Spleen (tissue), 11 donors: ENCODE results near the gene EPS8. TPM values are rescaled to one million over a fixed set of nuclear protein-coding genes. Genes with fewer than 3 reads are reported as not detected.
A peak's percentile ranks its signal among the peaks of the same experiment; 100 is the strongest.

Experiments used
- DNase-seq: peaks from one replicate; pipeline ENCODE4 v3.0.0-alpha.2; 2020
- H3K27ac ChIP-seq, 8 donors: fragments of 200-600 bp; sonication (generic) in 7 of 8; 1 replicate in 4 of 8; 2 replicates in 4 of 8; pipeline versions ENCODE4 v1.5.0 to v1.8.0; 2016 to 2021; ENCODE audit warnings: inconsistent platforms in 4 of 8, mild to moderate bottlenecking in 4 of 8, moderate library complexity in 1 of 8
- H3K27me3 ChIP-seq, 7 donors: fragments of 200-600 bp; sonication (generic) in 6 of 7; replicated peaks in 1 of 7; 1 replicate in 4 of 7; 2 replicates in 3 of 7; pipeline versions ENCODE4 v1.5.0 to v1.8.0; 2016 to 2021; ENCODE audit warnings: inconsistent platforms in 3 of 7, mild to moderate bottlenecking in 1 of 7
- H3K36me3 ChIP-seq, 6 donors: fragments of 200-600 bp; sonication (generic) in 5 of 6; 1 replicate in 4 of 6; 2 replicates in 2 of 6; pipeline versions ENCODE4 v1.5.0 to v1.8.0; 2016 to 2021; ENCODE audit warnings: inconsistent platforms in 2 of 6
- H3K4me1 ChIP-seq, 6 donors: fragments of 200-600 bp; sonication (generic) in 5 of 6; 1 replicate in 3 of 6; 2 replicates in 3 of 6; pipeline versions ENCODE4 v1.5.0 to v1.8.0; 2016 to 2021; ENCODE audit warnings: inconsistent platforms in 3 of 6
- H3K4me3 ChIP-seq, 8 donors: fragments of 200-600 bp; sonication (generic) in 7 of 8; 1 replicate in 4 of 8; 2 replicates in 4 of 8; pipeline versions ENCODE4 v1.5.0 to v1.8.0; 2016 to 2021; ENCODE audit warnings: inconsistent platforms in 4 of 8, mild to moderate bottlenecking in 4 of 8, moderate library complexity in 2 of 8
- H3K9me3 ChIP-seq, 8 donors: fragments of 200-600 bp; sonication (generic) in 7 of 8; 1 replicate in 4 of 8; 2 replicates in 4 of 8; pipeline versions ENCODE4 v1.5.0 to v1.8.0; 2016 to 2021; ENCODE audit warnings: inconsistent platforms in 4 of 8
- POLR2A ChIP-seq, 3 donors: fragments of 450-650 bp; IDR thresholded peaks; one replicate each; pipeline ENCODE4 v1.5.1; 2017; ENCODE audit warnings: antibody characterized with exemption in 3 of 3, mild to moderate bottlenecking in 1 of 3
- POLR2AphosphoS5 ChIP-seq, 3 donors: sonication (generic); formaldehyde crosslinking; IDR thresholded peaks; one replicate each; pipeline ENCODE4 v1.5.1; 2017; ENCODE audit warnings: antibody characterized with exemption in 3 of 3
- WGBS, 5 donors: extraction: QIAGEN DNeasy Blood & Tissue Kit in 3 of 5; methylation state at CpG; one replicate each; pipeline versions ENCODE4 v1.1.5 to v1.1.7; 2013 to 2018; 5-methylcytosine and 5-hydroxymethylcytosine counted together
- intact Hi-C: fragments of 100-400 bp; cut with DNase I; formaldehyde crosslinking; loops from one replicate; pipeline ENCODE4 v1.15.0; 2023; ENCODE audit warnings: low total_unique reads
- polyA plus RNA-seq, 3 donors: library from polyadenylated mRNA; stranded (reverse); fragments of 200-250 nt; gene quantifications; one replicate each; pipeline ENCODE4 v1.2.1, GENCODE V29; 2013
- total RNA-seq, 7 donors: library from RNA; depleted of rRNA in 3 of 7; stranded (reverse); fragments of >200 nt in 3 of 7; fragmentation: NEBNext Ultra II Directional in 4 of 7; extraction: Animal tissue kit (Norgen Biotek cat#: 25700) in 4 of 7; gene quantifications; one replicate each; pipeline versions ENCODE4 v1.1.0 to v1.2.1, GENCODE V29; 2016 to 2021
- TF ChIP-seq, protein P1 (sequence below), 11 experiments: fragments of 200-600 bp in 7 of 11; fragments of 450-650 bp in 4 of 11; sonication (generic) in 4 of 11; IDR thresholded peaks in 8 of 11; conservative IDR thresholded peaks in 3 of 11; 1 replicate in 7 of 11; 2 replicates in 4 of 11; pipeline versions ENCODE4 v1.4.0 to v1.8.0; 2016 to 2021; ENCODE audit warnings: antibody characterized with exemption in 11 of 11, inconsistent platforms in 4 of 11, mild to moderate bottlenecking in 1 of 11
- donor health status: healthy with polysubstance abuse.
- donor health status: DM: no; HTN: no; CAD: no; lungs with moderate emphysema.
- donor health status: DM: no; HTN: no; CAD: no.
- donor health status: Bipolar disorder and iron deficiency.
- donor health status: healthy.
- donor health status: DM: no; HTN: no; CAD: no.
- donor health status: DM: yes; HTN: yes; CAD: no.

The EPS8 gene
- total and polyA plus RNA-seq, 10 donors, result 4.6 to 90.5 (median 30.9) TPM

DNA sequence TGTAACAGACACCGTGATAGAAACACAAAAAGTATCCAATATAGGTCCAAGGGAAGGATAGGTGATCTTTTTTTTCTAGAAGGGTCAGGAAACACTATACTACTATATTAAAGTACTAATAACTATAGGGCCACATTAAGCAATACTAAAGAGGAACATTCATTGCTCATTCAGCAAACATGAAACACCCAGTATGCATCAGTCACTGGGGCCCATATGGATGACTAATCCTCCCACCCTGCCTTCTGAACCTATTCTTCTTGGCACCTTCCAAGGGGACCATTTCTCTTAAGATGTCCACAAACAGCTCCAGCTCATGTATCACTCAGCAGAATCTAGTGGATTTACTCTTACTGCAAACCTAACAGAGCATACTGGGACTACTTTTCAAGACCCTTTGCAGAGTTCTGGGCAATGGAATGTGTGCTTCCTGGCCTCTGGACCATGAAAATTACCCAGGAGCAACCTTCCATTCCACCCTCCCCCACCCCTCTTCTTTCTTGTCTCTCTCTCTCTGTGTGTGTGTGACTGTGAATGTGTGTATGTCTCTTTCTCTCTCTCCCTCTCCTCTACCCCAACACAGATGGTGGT lies 187.9 kb downstream of the EPS8 start:
- Histone ChIP-seq H3K9me3 (no peaks in the 10 kb centered on the region), H3K36me3 (no peaks in the 10 kb centered on the region), H3K4me3 (no peak overlapping the region), H3K27ac (no peak overlapping the region), H3K4me1 (peaks cover 0 to 39% (median 5%) of the 10 kb centered on the region in 6 donors), H3K27me3 (peaks cover 0 to 5% (median 0%) of the 10 kb centered on the region in 7 donors)
- 84 to 97% (median 94%) methylated on average over 1 of the region's 1 CpG for WGBS, 5 donors
- no peak for DNase-seq
- intact Hi-C loops, result no loop called here
- TF ChIP-seq POLR2A (IDR thresholded peaks at IDR 0.05) (no peak), POLR2AphosphoS5 (IDR thresholded peaks at IDR 0.05) (no peak)
- TF ChIP-seq, protein P1, sequence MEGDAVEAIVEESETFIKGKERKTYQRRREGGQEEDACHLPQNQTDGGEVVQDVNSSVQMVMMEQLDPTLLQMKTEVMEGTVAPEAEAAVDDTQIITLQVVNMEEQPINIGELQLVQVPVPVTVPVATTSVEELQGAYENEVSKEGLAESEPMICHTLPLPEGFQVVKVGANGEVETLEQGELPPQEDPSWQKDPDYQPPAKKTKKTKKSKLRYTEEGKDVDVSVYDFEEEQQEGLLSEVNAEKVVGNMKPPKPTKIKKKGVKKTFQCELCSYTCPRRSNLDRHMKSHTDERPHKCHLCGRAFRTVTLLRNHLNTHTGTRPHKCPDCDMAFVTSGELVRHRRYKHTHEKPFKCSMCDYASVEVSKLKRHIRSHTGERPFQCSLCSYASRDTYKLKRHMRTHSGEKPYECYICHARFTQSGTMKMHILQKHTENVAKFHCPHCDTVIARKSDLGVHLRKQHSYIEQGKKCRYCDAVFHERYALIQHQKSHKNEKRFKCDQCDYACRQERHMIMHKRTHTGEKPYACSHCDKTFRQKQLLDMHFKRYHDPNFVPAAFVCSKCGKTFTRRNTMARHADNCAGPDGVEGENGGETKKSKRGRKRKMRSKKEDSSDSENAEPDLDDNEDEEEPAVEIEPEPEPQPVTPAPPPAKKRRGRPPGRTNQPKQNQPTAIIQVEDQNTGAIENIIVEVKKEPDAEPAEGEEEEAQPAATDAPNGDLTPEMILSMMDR (IDR thresholded peaks at IDR 0.05 in 8 of 11, conservative IDR thresholded peaks at IDR 0.05 in 3 of 11), result no peak

DNA sequence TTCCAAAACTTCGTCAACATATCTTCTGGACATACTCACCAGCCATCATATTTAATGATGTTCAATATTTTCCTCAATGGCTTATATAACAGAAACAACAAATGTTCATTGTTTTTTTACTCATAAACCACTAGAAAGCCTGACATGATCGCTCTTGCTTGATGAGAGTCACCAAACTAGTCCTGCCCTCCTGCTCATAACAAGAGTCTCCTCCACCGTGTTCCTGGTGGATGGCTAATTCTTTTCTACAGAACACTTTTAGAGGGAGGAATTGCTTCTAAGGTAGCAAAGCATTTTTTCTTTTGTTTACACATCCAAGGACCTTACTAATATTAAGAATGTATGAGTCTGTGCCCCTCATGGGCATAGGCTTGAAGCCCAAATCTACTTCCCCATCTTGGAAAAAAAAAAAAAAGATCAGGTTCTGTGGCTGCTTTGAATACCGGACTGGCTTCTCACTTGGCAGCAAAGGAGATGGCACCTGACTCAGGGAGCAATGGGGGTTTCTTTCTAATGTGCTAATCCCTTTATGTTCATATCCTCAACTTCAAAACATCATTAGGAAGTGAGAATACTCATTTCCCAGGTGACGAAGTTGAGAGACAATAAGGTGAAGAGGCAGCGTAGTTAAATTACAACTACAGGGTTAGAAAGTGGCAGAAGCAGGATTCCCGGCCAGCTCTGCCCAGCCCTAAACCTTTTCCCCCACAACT lies 188.8 kb downstream of the EPS8 start:
- Histone ChIP-seq H3K4me1 (peaks cover 0 to 36% (median 6%) of the 10 kb centered on the region in 6 donors), H3K36me3 (peaks cover 0 to 4% (median 0%) of the 10 kb centered on the region in 6 donors), H3K4me3 (no peak overlapping the region), H3K27ac (no peak overlapping the region), H3K27me3 (peaks cover 0 to 5% (median 0%) of the 10 kb centered on the region in 7 donors), H3K9me3 (no peaks in the 10 kb centered on the region)
- intact Hi-C loops, result no loop called here
- no peak for TF ChIP-seq POLR2AphosphoS5 (IDR thresholded peaks at IDR 0.05)
- TF ChIP-seq, protein P1 (IDR thresholded peaks at IDR 0.05 in 8 of 11, conservative IDR thresholded peaks at IDR 0.05 in 3 of 11), result no peak
- no peak for TF ChIP-seq POLR2A (IDR thresholded peaks at IDR 0.05)
- 79 to 86% (median 84%) methylated on average over 7 of the region's 7 CpGs for WGBS, 5 donors
- DNase-seq, result no peak

DNA sequence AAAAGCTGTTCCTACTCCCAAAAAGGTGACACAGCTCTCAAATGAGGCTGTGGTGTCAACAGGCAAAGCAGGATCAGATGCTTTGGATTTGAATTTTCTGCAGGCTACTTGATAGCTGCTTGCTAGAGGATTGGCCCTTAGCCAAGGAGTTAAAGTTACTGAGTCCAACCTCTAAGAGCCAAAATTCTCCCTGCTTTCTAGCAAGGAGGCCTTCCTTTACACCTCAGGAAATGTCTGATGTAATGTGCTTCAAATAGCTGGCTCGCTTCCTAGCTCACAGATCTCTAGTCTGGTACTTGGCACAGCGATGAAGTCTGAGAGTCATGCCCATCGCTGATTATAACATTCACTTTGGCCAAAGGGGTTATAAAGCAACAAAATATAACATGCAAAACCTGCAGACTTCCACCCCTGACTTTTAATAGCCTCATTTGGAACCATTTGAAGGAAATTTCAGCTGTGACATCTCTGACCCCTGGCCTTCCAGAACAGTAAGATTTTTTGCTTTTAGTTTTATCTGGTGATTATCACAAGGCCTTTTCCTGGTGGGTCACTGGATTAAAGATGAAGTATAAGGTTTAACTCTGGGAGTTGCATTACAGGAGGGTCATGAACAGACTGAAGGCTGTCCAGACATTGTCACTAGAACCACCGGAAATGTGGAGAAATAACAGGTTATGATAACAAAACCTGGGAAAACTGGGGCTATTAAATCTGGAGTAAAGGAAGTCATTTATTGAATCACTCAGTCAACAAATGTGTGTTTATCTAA lies 189.7 kb downstream of the EPS8 start:
- Histone ChIP-seq H3K27ac (peak overlapping the region in 2 of 8 donors; percentile 0 to 4), H3K4me3 (no peak overlapping the region), H3K9me3 (no peaks in the 10 kb centered on the region), H3K27me3 (no peaks in the 10 kb centered on the region), H3K4me1 (peaks cover 0 to 36% (median 6%) of the 10 kb centered on the region in 6 donors), H3K36me3 (peaks cover 0 to 10% (median 0%) of the 10 kb centered on the region in 6 donors)
- WGBS, 5 donors, result 45 to 62% (median 54%) methylated on average over 4 of the region's 4 CpGs
- intact Hi-C loops, result no loop called here
- DNase-seq, result no peak
- TF ChIP-seq, protein P1 (IDR thresholded peaks at IDR 0.05 in 8 of 11, conservative IDR thresholded peaks at IDR 0.05 in 3 of 11), result no peak
- no peak for TF ChIP-seq POLR2A (IDR thresholded peaks at IDR 0.05)
- TF ChIP-seq POLR2AphosphoS5 (IDR thresholded peaks at IDR 0.05), result no peak
